IMR-90 (cell line): ENCODE measurements around the gene FBXO41. TPM values are rescaled to one million over a fixed set of nuclear protein-coding genes. Genes with fewer than 3 reads are reported as not detected.

Source experiments
- ATAC-seq: fragments of 200-7000 bp; cut with Tn5 transposase; 2 replicates; pipeline ENCODE4 v1.9.1; 2020; ENCODE audit warnings: low read depth, mild to moderate bottlenecking, moderate library complexity
- BruUV-seq: library from RNA; stranded (reverse); fragments of 400-500 nt; replicated peaks from 2 replicates; lab custom pipeline; 2021; lab: Mats Ljungman, UMichigan
- CTCF ChIA-PET: fragments of 300-600 bp; formaldehyde crosslinking; extraction: SDS; loops from one replicate; lab custom pipeline; 2021; ENCODE audit warnings: antibody characterized with exemption; lab: Yijun Ruan, JAX
- POLR2A ChIA-PET: fragments of 300-600 bp; sonication (Branson Sonifier 250); formaldehyde crosslinking; loops from one replicate; lab custom pipeline; 2022; ENCODE audit warnings: antibody characterized with exemption; ENCODE audit not compliant: unreplicated experiment; lab: Charles Lee
- DNase-seq: peaks from one replicate; pipeline ENCODE4 v3.0.0; 2013
- H2AFZ ChIP-seq: replicated peaks from 2 replicates; pipeline ENCODE3; 2013; ENCODE audit warnings: low read length, mild to moderate bottlenecking; ENCODE audit not compliant: poor library complexity
- H2AK5ac ChIP-seq: 2 replicates; pipeline ENCODE4 v1.6.1; 2013; ENCODE audit warnings: low read depth, low read length, inconsistent platforms
- H2AK9ac ChIP-seq: replicated peaks from 2 replicates; pipeline ENCODE3; 2013; ENCODE audit warnings: mild to moderate bottlenecking, low read depth, low read length, moderate library complexity; ENCODE audit not compliant: poor library complexity
- H2BK120ac ChIP-seq: 2 replicates; pipeline ENCODE4 v1.6.1; 2013; ENCODE audit warnings: low read depth, low read length, inconsistent platforms
- H2BK15ac ChIP-seq: 3 replicates; pipeline ENCODE4 v1.6.1; 2013; ENCODE audit warnings: low read depth, low read length, inconsistent platforms
- H2BK20ac ChIP-seq: 2 replicates; pipeline ENCODE4 v1.6.1; 2013; ENCODE audit warnings: low read depth, mild to moderate bottlenecking, inconsistent platforms, low read length, moderate library complexity
- H2BK5ac ChIP-seq: 2 replicates; pipeline ENCODE4 v1.6.1; 2013; ENCODE audit warnings: mild to moderate bottlenecking, low read depth, low read length, inconsistent platforms; ENCODE audit not compliant: poor library complexity, severe bottlenecking
- H3K14ac ChIP-seq: replicated peaks from 2 replicates; pipeline ENCODE4 v1.6.1; 2013; ENCODE audit warnings: low read depth, low read length, inconsistent platforms
- H3K18ac ChIP-seq: 2 replicates; pipeline ENCODE4 v1.6.1; 2013; ENCODE audit warnings: low read depth, low read length, control low read depth
- H3K23ac ChIP-seq: 2 replicates; pipeline ENCODE4 v1.6.1; 2013; ENCODE audit warnings: low read depth, low read length, inconsistent platforms
- H3K27ac ChIP-seq: 2 replicates; pipeline ENCODE4 v1.5.1; 2013; ENCODE audit warnings: mild to moderate bottlenecking, control low read depth, low read length; ENCODE audit not compliant: insufficient read depth
- H3K27me3 ChIP-seq: 2 replicates; pipeline ENCODE4 v1.6.1; 2013; ENCODE audit warnings: low read length; ENCODE audit not compliant: control insufficient read depth, insufficient read depth
- H3K36me3 ChIP-seq: 2 replicates; pipeline ENCODE4 v1.6.1; 2013; ENCODE audit warnings: low read length, mixed read lengths; ENCODE audit not compliant: control insufficient read depth, insufficient read depth
- H3K4ac ChIP-seq: 2 replicates; pipeline ENCODE4 v1.6.1; 2013; ENCODE audit warnings: low read depth, low read length, inconsistent platforms
- H3K4me1 ChIP-seq: 2 replicates; pipeline ENCODE4 v1.6.1; 2013; ENCODE audit warnings: low read length, mixed read lengths; ENCODE audit not compliant: control insufficient read depth, insufficient read depth
- H3K4me2 ChIP-seq: 2 replicates; pipeline ENCODE4 v1.6.1; 2013; ENCODE audit warnings: low read depth, mild to moderate bottlenecking, control low read depth, low read length, moderate library complexity
- H3K4me3 ChIP-seq: 2 replicates; pipeline ENCODE4 v1.5.1; 2013; ENCODE audit warnings: low read depth, mild to moderate bottlenecking, control low read depth, low read length, moderate library complexity; ENCODE audit not compliant: insufficient read depth
- H3K56ac ChIP-seq: 2 replicates; pipeline ENCODE4 v1.6.1; 2013; ENCODE audit warnings: low read length, inconsistent platforms; ENCODE audit not compliant: insufficient read depth; ENCODE audit errors: extremely low read depth
- H3K79me1 ChIP-seq, 2 experiments: 2 replicates each; pipeline ENCODE4 v1.6.1; 2013; ENCODE audit warnings: low read length in 2 of 2, inconsistent platforms in 1 of 2, low read depth in 1 of 2
- H3K9ac ChIP-seq: 2 replicates; pipeline ENCODE4 v1.6.1; 2013; ENCODE audit warnings: low read depth, low read length, control low read depth
- H3K9me1 ChIP-seq: 2 replicates; pipeline ENCODE4 v1.6.1; 2013; ENCODE audit warnings: low read length, inconsistent platforms; ENCODE audit not compliant: insufficient read depth
- H3K9me3 ChIP-seq: 2 replicates; pipeline ENCODE4 v1.6.1; 2013; ENCODE audit warnings: low read length; ENCODE audit not compliant: control insufficient read depth, insufficient read depth
- H4K20me1 ChIP-seq: 2 replicates; pipeline ENCODE4 v1.6.1; 2013; ENCODE audit warnings: low read length, inconsistent platforms; ENCODE audit not compliant: insufficient read depth
- H4K5ac ChIP-seq: 2 replicates; pipeline ENCODE4 v1.6.1; 2013; ENCODE audit warnings: mild to moderate bottlenecking, low read depth, low read length, control low read depth
- H4K8ac ChIP-seq, 2 experiments: 2 replicates each; pipeline ENCODE4 v1.6.1; 2013; ENCODE audit warnings: low read depth in 2 of 2, low read length in 2 of 2, control low read depth in 1 of 2, inconsistent platforms in 1 of 2
- H4K91ac ChIP-seq: 2 replicates; pipeline ENCODE4 v1.6.1; 2013; ENCODE audit warnings: low read depth, low read length, inconsistent platforms; ENCODE audit not compliant: insufficient read depth
- BHLHE40 ChIP-seq: fragments of 150-350 bp; IDR thresholded peaks from 2 replicates; pipeline ENCODE4 v1.6.1; 2016; ENCODE audit warnings: mild to moderate bottlenecking, low read depth, low read length
- CEBPB ChIP-seq: IDR thresholded peaks from 2 replicates; pipeline ENCODE4 v1.6.1; 2012; ENCODE audit warnings: low read depth, low read length, improper control_type of control experiment
- CHD1 ChIP-seq: IDR thresholded peaks from 2 replicates; pipeline ENCODE4 v1.6.1; 2012; ENCODE audit warnings: low read depth, low read length, improper control_type of control experiment
- CTCF ChIP-seq: conservative IDR thresholded peaks from 2 replicates; pipeline ENCODE4 v1.5.1; 2012; ENCODE audit warnings: mild to moderate bottlenecking, low read depth, low read length, improper control_type of control experiment
- ELK1 ChIP-seq: fragments of 150-350 bp; IDR thresholded peaks from 2 replicates; pipeline ENCODE4 v1.6.1; 2016; ENCODE audit warnings: low read depth, mild to moderate bottlenecking, low read length, moderate library complexity, borderline replicate concordance
- FOS ChIP-seq: fragments of 150-350 bp; IDR thresholded peaks from 2 replicates; pipeline ENCODE4 v1.6.1; 2016; ENCODE audit warnings: low read depth, low read length
- MAFK ChIP-seq: IDR thresholded peaks from 2 replicates; pipeline ENCODE4 v1.6.1; 2012; ENCODE audit warnings: low read depth, low read length, improper control_type of control experiment
- MAZ ChIP-seq: IDR thresholded peaks from 2 replicates; pipeline ENCODE4 v1.6.1; 2012; ENCODE audit warnings: low read depth, mild to moderate bottlenecking, low read length, improper control_type of control experiment, moderate library complexity, borderline replicate concordance
- MXI1 ChIP-seq: IDR thresholded peaks from 2 replicates; pipeline ENCODE4 v1.6.1; 2012; ENCODE audit warnings: low read depth, mild to moderate bottlenecking, low read length, moderate library complexity, borderline replicate concordance
- NFE2L2 ChIP-seq: fragments of 150-350 bp; IDR thresholded peaks from 2 replicates; pipeline ENCODE4 v1.6.1; 2016; ENCODE audit warnings: low read depth, mild to moderate bottlenecking, low read length
- POLR2A ChIP-seq: IDR thresholded peaks from 2 replicates; pipeline ENCODE4 v1.6.1; 2012; ENCODE audit warnings: mild to moderate bottlenecking, low read depth, low read length
- RAD21 ChIP-seq: IDR thresholded peaks from 2 replicates; pipeline ENCODE4 v1.6.1; 2012; ENCODE audit warnings: low read length, improper control_type of control experiment
- RCOR1 ChIP-seq: IDR thresholded peaks from 2 replicates; pipeline ENCODE4 v1.6.1; 2012; ENCODE audit warnings: mild to moderate bottlenecking, low read length, improper control_type of control experiment; ENCODE audit not compliant: insufficient replicate concordance
- RFX5 ChIP-seq: IDR thresholded peaks from 2 replicates; pipeline ENCODE4 v1.8.0; 2012; ENCODE audit warnings: low read depth, mild to moderate bottlenecking, low read length, moderate library complexity
- SMC3 ChIP-seq: fragments of 150-350 bp; IDR thresholded peaks from 2 replicates; pipeline ENCODE4 v1.6.1; 2016; ENCODE audit warnings: low read depth, mild to moderate bottlenecking, antibody characterized with exemption, low read length, moderate library complexity
- USF2 ChIP-seq: fragments of 150-350 bp; IDR thresholded peaks from 2 replicates; pipeline ENCODE4 v1.6.1; 2017; ENCODE audit warnings: mild to moderate bottlenecking, antibody characterized with exemption, low read length, low read depth
- dilution Hi-C: fragments of 300-500 bp; cut with HindIII; formaldehyde crosslinking; loops from one replicate; pipeline ENCODE4 v1.14.3; 2018; ENCODE audit warnings: low sequenced_read_pairs; ENCODE audit not compliant: unreplicated experiment
- in situ Hi-C: fragments of 300-500 bp; cut with MboI; formaldehyde crosslinking; loops from 3 replicates; pipeline ENCODE4 v1.14.3; 2019; ENCODE audit warnings: low sequenced_read_pairs, inconsistent platforms, mixed read lengths
- intact Hi-C: fragments of 100-400 bp; cut with micrococcal nuclease; formaldehyde crosslinking; loops from 2 replicates; pipeline ENCODE4 v1.10.0; 2022
- polyA plus RNA-seq, 3 experiments: library from polyadenylated mRNA; depleted of rRNA; stranded (reverse); fragments of >200 nt; gene quantifications; 2 replicates each; pipeline ENCODE4 v1.2.3, GENCODE V29; 2012; ENCODE audit warnings: low replicate concordance in 1 of 3
- total RNA-seq: library from RNA; depleted of rRNA; stranded (reverse); fragments of >200 nt; gene quantifications from 2 replicates; pipeline ENCODE4 v1.2.3, GENCODE V29; 2012

FBXO41 gene
- total and polyA plus RNA-seq, 2 of the 4 experiments (the other 2 are of a cell fraction): 0.54 to 3.7 TPM

- BruUV-seq: no TSS peak
- H3K27me3 ChIP-seq: no peaks in the 10 kb centered on the region; the same call in 1 of the 2 replicates
- H2BK20ac ChIP-seq: no peak overlapping the region
- no peaks in the 10 kb centered on the region for H3K36me3 ChIP-seq
- no peaks in the 10 kb centered on the region for H4K20me1 ChIP-seq
- intact Hi-C loops (no loop called here), dilution Hi-C loops (no loop called here), in situ Hi-C loops (no loop called here)
- H3K4me2 ChIP-seq: no peak overlapping the region
- H3K14ac ChIP-seq: no peak overlapping the region
- no peak overlapping the region for H3K9ac ChIP-seq
- no peak overlapping the region for H3K4ac ChIP-seq
- H3K9me1 ChIP-seq: no peaks in the 10 kb centered on the region
- no peak overlapping the region for H2AK9ac ChIP-seq
- H2BK15ac ChIP-seq: no peak overlapping the region
- H3K18ac ChIP-seq: no peak overlapping the region
- H4K91ac ChIP-seq: no peak overlapping the region
- no peaks in the 10 kb centered on the region for H3K4me1 ChIP-seq
- H4K5ac ChIP-seq: no peak overlapping the region
- TF ChIP-seq MXI1 (no peak), RFX5 (no peak), MAZ (no peak), MAFK (no peak), CEBPB (no peak), RCOR1 (no peak), CHD1 (no peak), SMC3 (no peak), FOS (no peak), ELK1 (no peak), NFE2L2 (no peak), CTCF (no peak), RAD21 (no peak), POLR2A (no peak), USF2 (no peak), BHLHE40 (no peak)
- H3K56ac ChIP-seq: no peak overlapping the region
- no peak overlapping the region for H3K23ac ChIP-seq
- ATAC-seq (no peak), DNase-seq (no peak)
- no peak overlapping the region for H2BK5ac ChIP-seq
- H2AFZ ChIP-seq: no peak overlapping the region
- no peak overlapping the region for H4K8ac ChIP-seq
- no peak overlapping the region for H3K4me3 ChIP-seq
- H2AK5ac ChIP-seq: no peak overlapping the region
- ChIA-PET CTCF (no interaction called here), POLR2A (no interaction called here)
- no peak overlapping the region for H3K27ac ChIP-seq
- H3K79me1 ChIP-seq: no peaks in the 10 kb centered on the region
- no peak overlapping the region for H2BK120ac ChIP-seq
- H3K9me3 ChIP-seq: no peaks in the 10 kb centered on the region
Observed at GRCh38 chr2:73333564-73333963, 49.3 kb upstream of the FBXO41 start.
